ENCODE results near the gene COPG2.

The COPG2 gene

GRCh38 chr7:130473876-130474275, 194.7 kb downstream of the COPG2 start:
- TF ChIP-seq CEBPB (IDR thresholded peaks at IDR 0.05) (no peak), REST (IDR thresholded peaks at IDR 0.05; ENCODE audit: low read depth) (no peak), TCF12 (IDR thresholded peaks at IDR 0.05; ENCODE audit: low read depth) (no peak), NFIC (IDR thresholded peaks at IDR 0.05) (no peak), YY1 (IDR thresholded peaks at IDR 0.05; ENCODE audit: low read depth) (no peak), RAD21 (IDR thresholded peaks at IDR 0.05; ENCODE audit: low read depth) (no peak), CREB1 (IDR thresholded peaks at IDR 0.05; ENCODE audit: low read depth) (no peak), TAF1 (IDR thresholded peaks at IDR 0.05; ENCODE audit: low read depth) (no peak), TEAD4 (IDR thresholded peaks at IDR 0.05) (no peak), EP300 (IDR thresholded peaks at IDR 0.05; ENCODE audit: borderline replicate concordance) (no peak), EGR1 (IDR thresholded peaks at IDR 0.05) (no peak), ZBTB7A (IDR thresholded peaks at IDR 0.05; ENCODE audit: low read depth) (no peak), FOXM1 (IDR thresholded peaks at IDR 0.05; ENCODE audit: borderline replicate concordance, low read depth) (no peak)
- TF ChIP-seq, protein P1, sequence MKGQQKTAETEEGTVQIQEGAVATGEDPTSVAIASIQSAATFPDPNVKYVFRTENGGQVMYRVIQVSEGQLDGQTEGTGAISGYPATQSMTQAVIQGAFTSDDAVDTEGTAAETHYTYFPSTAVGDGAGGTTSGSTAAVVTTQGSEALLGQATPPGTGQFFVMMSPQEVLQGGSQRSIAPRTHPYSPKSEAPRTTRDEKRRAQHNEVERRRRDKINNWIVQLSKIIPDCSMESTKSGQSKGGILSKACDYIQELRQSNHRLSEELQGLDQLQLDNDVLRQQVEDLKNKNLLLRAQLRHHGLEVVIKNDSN (IDR thresholded peaks at IDR 0.05), result no peak
- TF ChIP-seq, protein P2, sequence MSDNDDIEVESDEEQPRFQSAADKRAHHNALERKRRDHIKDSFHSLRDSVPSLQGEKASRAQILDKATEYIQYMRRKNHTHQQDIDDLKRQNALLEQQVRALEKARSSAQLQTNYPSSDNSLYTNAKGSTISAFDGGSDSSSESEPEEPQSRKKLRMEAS (IDR thresholded peaks at IDR 0.05), result no peak

GRCh38 chr7:130473289-130473688, 195.3 kb downstream of the COPG2 start:
- TF ChIP-seq, protein P1 (IDR thresholded peaks at IDR 0.05), result no peak
- TF ChIP-seq CREB1 (IDR thresholded peaks at IDR 0.05; ENCODE audit: low read depth) (no peak), TEAD4 (IDR thresholded peaks at IDR 0.05) (no peak), ZBTB7A (IDR thresholded peaks at IDR 0.05; ENCODE audit: low read depth) (no peak), TCF12 (IDR thresholded peaks at IDR 0.05; ENCODE audit: low read depth) (no peak), CEBPB (IDR thresholded peaks at IDR 0.05) (no peak), REST (IDR thresholded peaks at IDR 0.05; ENCODE audit: low read depth) (no peak), EP300 (IDR thresholded peaks at IDR 0.05; ENCODE audit: borderline replicate concordance) (no peak), FOXM1 (IDR thresholded peaks at IDR 0.05; ENCODE audit: borderline replicate concordance, low read depth) (no peak), NFIC (IDR thresholded peaks at IDR 0.05) (no peak), YY1 (IDR thresholded peaks at IDR 0.05; ENCODE audit: low read depth) (no peak), EGR1 (IDR thresholded peaks at IDR 0.05) (no peak), RAD21 (IDR thresholded peaks at IDR 0.05; ENCODE audit: low read depth) (no peak), TAF1 (IDR thresholded peaks at IDR 0.05; ENCODE audit: low read depth) (no peak)
- TF ChIP-seq, protein P2 (IDR thresholded peaks at IDR 0.05), result no peak

DNA sequence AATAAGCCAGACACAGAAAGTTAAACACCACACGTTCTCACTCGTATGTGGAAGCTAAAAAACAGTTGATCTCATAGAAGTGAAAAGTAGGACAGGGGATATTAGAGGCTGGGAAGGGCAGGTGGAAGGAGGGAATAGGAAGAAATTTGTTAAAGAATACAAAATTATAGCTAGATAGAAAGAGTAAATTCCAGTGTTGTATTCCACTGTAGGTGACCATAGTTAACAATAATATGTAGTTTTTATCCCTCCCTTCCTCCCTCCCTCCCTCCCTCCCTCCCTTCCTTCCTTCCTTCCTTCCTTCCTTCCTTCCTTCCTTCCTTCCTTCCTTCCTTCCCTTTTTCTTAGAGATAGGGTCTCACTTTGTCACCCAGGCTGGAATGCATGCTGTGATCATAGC, 196.6 kb downstream of the COPG2 start:
- no peak for TF ChIP-seq TEAD4 (IDR thresholded peaks at IDR 0.05)
- TF ChIP-seq CREB1 (IDR thresholded peaks at IDR 0.05; ENCODE audit: low read depth), result no peak
- no peak for TF ChIP-seq TAF1 (IDR thresholded peaks at IDR 0.05; ENCODE audit: low read depth)
- TF ChIP-seq FOXM1 (IDR thresholded peaks at IDR 0.05; ENCODE audit: borderline replicate concordance, low read depth), result no peak
- TF ChIP-seq RAD21 (IDR thresholded peaks at IDR 0.05; ENCODE audit: low read depth), result no peak
- no peak for TF ChIP-seq EGR1 (IDR thresholded peaks at IDR 0.05)
- TF ChIP-seq, protein P1 (IDR thresholded peaks at IDR 0.05), result no peak
- TF ChIP-seq NFIC (IDR thresholded peaks at IDR 0.05), result no peak
- no peak for TF ChIP-seq YY1 (IDR thresholded peaks at IDR 0.05; ENCODE audit: low read depth)

DNA sequence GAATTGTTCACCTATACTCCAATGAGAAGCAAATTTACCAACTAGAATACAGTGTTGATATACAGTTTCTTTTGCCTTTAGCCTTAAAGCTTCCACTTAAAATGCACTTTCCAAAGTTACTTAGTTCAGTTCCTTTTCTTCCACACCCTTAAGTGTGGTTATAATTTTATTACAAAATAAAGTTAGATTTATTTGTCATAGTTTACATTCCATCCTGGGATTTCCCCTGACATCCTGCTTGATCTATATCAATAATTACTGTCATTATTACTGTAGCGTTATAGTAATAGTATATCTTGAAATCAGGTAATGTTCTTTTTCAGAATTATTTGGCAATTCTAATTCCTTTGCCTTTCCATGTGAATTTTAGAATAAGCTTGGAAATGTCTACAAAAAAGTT, 199.9 kb downstream of the COPG2 start:
- no peak for TF ChIP-seq YY1 (IDR thresholded peaks at IDR 0.05; ENCODE audit: low read depth)
- TF ChIP-seq CREB1 (IDR thresholded peaks at IDR 0.05; ENCODE audit: low read depth), result no peak
- TF ChIP-seq, protein P2 (IDR thresholded peaks at IDR 0.05), result no peak
- no peak for TF ChIP-seq NFIC (IDR thresholded peaks at IDR 0.05)
- no peak for TF ChIP-seq TEAD4 (IDR thresholded peaks at IDR 0.05)
- TF ChIP-seq EP300 (IDR thresholded peaks at IDR 0.05; ENCODE audit: borderline replicate concordance), result no peak
- no peak for TF ChIP-seq EGR1 (IDR thresholded peaks at IDR 0.05)
- TF ChIP-seq, protein P1 (IDR thresholded peaks at IDR 0.05), result no peak
- no peak for TF ChIP-seq REST (IDR thresholded peaks at IDR 0.05; ENCODE audit: low read depth)
- TF ChIP-seq ZBTB7A (IDR thresholded peaks at IDR 0.05; ENCODE audit: low read depth), result no peak
- TF ChIP-seq FOXM1 (IDR thresholded peaks at IDR 0.05; ENCODE audit: borderline replicate concordance, low read depth), result no peak
- no peak for TF ChIP-seq RAD21 (IDR thresholded peaks at IDR 0.05; ENCODE audit: low read depth)
- TF ChIP-seq TAF1 (IDR thresholded peaks at IDR 0.05; ENCODE audit: low read depth), result no peak
- no peak for TF ChIP-seq TCF12 (IDR thresholded peaks at IDR 0.05; ENCODE audit: low read depth)
- TF ChIP-seq CEBPB (IDR thresholded peaks at IDR 0.05), result no peak

All from Ishikawa (cell line).